CD4-positive, alpha-beta T cell treated with Interleukin-4 for 1 hour (primary cell): ENCODE results near the gene SLC22A1.
"Not testable (repeated sequence)": the region's sequence is repeated elsewhere in the genome, so short reads cannot be mapped to it uniquely, and the experiment has no call there.

Experiments
- DNase-seq, 2 donors: peaks; one replicate each; pipeline ENCODE4 v3.0.0-alpha.2; 2020 to 2022

Gene SLC22A1

GRCh38 chr6:160124605-160125004 lies 3.0 kb downstream of the SLC22A1 start:
- DNase-seq = no peak

GRCh38 chr6:160125105-160125504 lies 3.5 kb downstream of the SLC22A1 start:
- DNase-seq = not testable (repeated sequence)

GRCh38 chr6:160127270-160128124 lies 5.9 kb downstream of the SLC22A1 start:
- no peak for DNase-seq

GRCh38 chr6:160128125-160128683 lies 6.6 kb downstream of the SLC22A1 start:
- no peak for DNase-seq

- no peak for DNase-seq
Measured at GRCh38 chr6:160128879-160129516, 7.4 kb downstream of the SLC22A1 start.

- DNase-seq = no peak
Measured at GRCh38 chr6:160129881-160130615, 8.4 kb downstream of the SLC22A1 start.

- DNase-seq = no peak
Measured at GRCh38 chr6:160130729-160131484, 9.3 kb downstream of the SLC22A1 start.

GRCh38 chr6:160131636-160132296 lies 10.2 kb downstream of the SLC22A1 start:
- DNase-seq = no peak

GRCh38 chr6:160132297-160132637 lies 10.7 kb downstream of the SLC22A1 start:
- DNase-seq = no peak

GRCh38 chr6:160132776-160133338 lies 11.2 kb downstream of the SLC22A1 start:
- no peak for DNase-seq

GRCh38 chr6:160133441-160134336 lies 12.1 kb downstream of the SLC22A1 start:
- no peak for DNase-seq

GRCh38 chr6:160134337-160134751 lies 12.7 kb downstream of the SLC22A1 start:
- DNase-seq = not testable (repeated sequence)

GRCh38 chr6:160134779-160135547 lies 13.3 kb downstream of the SLC22A1 start:
- DNase-seq = no peak

GRCh38 chr6:160135907-160136655 lies 14.5 kb downstream of the SLC22A1 start:
- no peak for DNase-seq

- no peak for DNase-seq
Measured at GRCh38 chr6:160137130-160137988, 15.7 kb downstream of the SLC22A1 start.

- DNase-seq = peak; percentile 56 to 60
Measured at GRCh38 chr6:160137989-160138835, 16.6 kb downstream of the SLC22A1 start.

GRCh38 chr6:160138839-160139419 lies 17.3 kb downstream of the SLC22A1 start:
- DNase-seq = no peak
